GM23248 (cell line): ENCODE measurements around the gene DSTYK. TPM values are rescaled to one million over a fixed set of nuclear protein-coding genes. Genes with fewer than 3 reads are reported as not detected.

ENCODE experiments used
- DNase-seq: peaks from one replicate; pipeline ENCODE4 v3.0.0-alpha.2; 2015
- H2AFZ ChIP-seq: fragments of 200-600 bp; sonication (generic); 2 replicates; pipeline ENCODE4 v1.6.1; 2016; ENCODE audit warnings: antibody characterized with exemption
- H3F3A ChIP-seq: fragments of 200-600 bp; sonication (generic); 2 replicates; pipeline ENCODE4 v1.6.1; 2016; ENCODE audit warnings: mild to moderate bottlenecking, antibody characterized with exemption, mixed run types; ENCODE audit not compliant: insufficient read depth
- H3K27ac ChIP-seq: fragments of 200-600 bp; sonication (generic); 2 replicates; pipeline ENCODE4 v1.5.1; 2016; ENCODE audit warnings: mild to moderate bottlenecking
- H3K27me3 ChIP-seq: fragments of 200-600 bp; sonication (generic); replicated peaks from 2 replicates; pipeline ENCODE4 v1.6.1; 2016; ENCODE audit warnings: mild to moderate bottlenecking; ENCODE audit not compliant: insufficient read depth
- H3K36me3 ChIP-seq: fragments of 200-600 bp; sonication (generic); 2 replicates; pipeline ENCODE4 v1.6.1; 2016; ENCODE audit warnings: low read depth, mild to moderate bottlenecking
- H3K4me1 ChIP-seq: fragments of 200-600 bp; sonication (generic); 2 replicates; pipeline ENCODE4 v1.6.1; 2016; ENCODE audit warnings: mild to moderate bottlenecking; ENCODE audit not compliant: insufficient read depth
- H3K4me2 ChIP-seq: fragments of 200-600 bp; sonication (generic); one replicate; pipeline ENCODE4 v1.6.1; 2016; ENCODE audit warnings: mild to moderate bottlenecking; ENCODE audit not compliant: unreplicated experiment
- H3K4me3 ChIP-seq: fragments of 200-600 bp; sonication (generic); 2 replicates; pipeline ENCODE4 v1.5.1; 2016; ENCODE audit warnings: mild to moderate bottlenecking
- H3K79me2 ChIP-seq: fragments of 200-600 bp; sonication (generic); 2 replicates; pipeline ENCODE4 v1.6.1; 2016; ENCODE audit warnings: mild to moderate bottlenecking; ENCODE audit not compliant: insufficient read depth
- H3K9ac ChIP-seq: fragments of 200-600 bp; sonication (generic); 2 replicates; pipeline ENCODE4 v1.6.1; 2016; ENCODE audit warnings: mild to moderate bottlenecking
- H3K9me2 ChIP-seq: fragments of 200-600 bp; sonication (generic); 2 replicates; pipeline ENCODE4 v1.6.1; 2016; ENCODE audit warnings: mixed run types, mild to moderate bottlenecking, moderate library complexity; ENCODE audit not compliant: insufficient read depth
- H3K9me3 ChIP-seq: fragments of 200-600 bp; sonication (generic); one replicate; pipeline ENCODE4 v1.6.1; 2017; ENCODE audit warnings: low read depth
- H4K20me1 ChIP-seq: fragments of 200-600 bp; sonication (generic); 2 replicates; pipeline ENCODE4 v1.6.0; 2016; ENCODE audit not compliant: insufficient read depth
- EZH2 ChIP-seq: fragments of 200-600 bp; sonication (generic); IDR thresholded peaks from 2 replicates; pipeline ENCODE4 v1.6.1; 2018; ENCODE audit warnings: antibody characterized with exemption, mild to moderate bottlenecking; ENCODE audit not compliant: insufficient read depth, poor library complexity, severe bottlenecking
- EZH2phosphoT487 ChIP-seq: fragments of 200-600 bp; sonication (generic); IDR thresholded peaks from 2 replicates; pipeline ENCODE4 v1.6.1; 2018; ENCODE audit warnings: antibody characterized with exemption, moderate library complexity, mild to moderate bottlenecking, low read depth; ENCODE audit not compliant: insufficient read depth
- WGBS, 2 experiments: methylation state at CpG; one replicate each; pipeline ENCODE4 v1.1.6; 2015 to 2017; ENCODE audit warnings: low lambda C conversion rate in 2 of 2, low coverage in 1 of 2; ENCODE audit errors: missing lambda C conversion rate in 2 of 2; 5-methylcytosine and 5-hydroxymethylcytosine counted together
- in situ Hi-C: fragments of 300-500 bp; cut with MboI; formaldehyde crosslinking; loops from 2 replicates; pipeline ENCODE4 v1.15.0; 2020
- polyA plus RNA-seq: library from polyadenylated mRNA; unstranded; fragments of >200 nt; fragmentation: Nextera tagmentation; extraction: Ambion mirVana; gene quantifications from 2 replicates; pipeline ENCODE4 v1.2.1, GENCODE V29; 2016
- total RNA-seq: library from RNA; depleted of rRNA; stranded (reverse); fragments of >200 nt; shearing (Covaris generic); gene quantifications from 2 replicates; pipeline ENCODE4 v1.2.3, GENCODE V29; 2014; rRNA removed

DSTYK gene
- total RNA-seq (11.3 and 12.1 TPM in 2 replicates), polyA plus RNA-seq (9.8 and 10.6 TPM in 2 replicates)

- H3K9ac ChIP-seq = peak within 1 kb of the TSS; percentile 97
These were observed at the start of gene DSTYK for GRCh38 chr1:205211169-205211838. DSTYK (minus strand) TSS chr1:205211702; CDS start chr1:205211535, 167 bp downstream.

GRCh38 chr1:205259998-205260397 lies 48.5 kb upstream of the DSTYK start:
- no peaks in the 10 kb centered on the region for H4K20me1 ChIP-seq
- no peak for TF ChIP-seq EZH2phosphoT487
- no peak for TF ChIP-seq EZH2
- in situ Hi-C loops = loop anchor here (10.0 kb wide), 1 partner anchor 125 kb away; no protein-coding TSS in a partner anchor
- H3K79me2 ChIP-seq = no peaks in the 10 kb centered on the region
- H3K27me3 ChIP-seq = no peaks in the 10 kb centered on the region
- H3K4me2 ChIP-seq = no peak overlapping the region
- DNase-seq = no peak
- H3K9ac ChIP-seq = no peak overlapping the region
- no peak overlapping the region for H2AFZ ChIP-seq
- H3K4me1 ChIP-seq = peaks cover 21% of the 10 kb centered on the region
- no peaks in the 10 kb centered on the region for H3K9me2 ChIP-seq
- 46 to 64% methylated on average over 1 of the region's 1 CpG for WGBS, 2 experiments
- H3F3A ChIP-seq = peaks cover 5% of the 10 kb centered on the region; the same call in 1 of the 2 replicates
- H3K9me3 ChIP-seq = no peaks in the 10 kb centered on the region
- no peak overlapping the region for H3K27ac ChIP-seq
- H3K4me3 ChIP-seq = no peak overlapping the region
- H3K36me3 ChIP-seq = no peaks in the 10 kb centered on the region

More at GRCh38 chr1:205211169-205211838, at the start of gene DSTYK:
- Histone ChIP-seq H3F3A (no peaks in the 10 kb centered on the region), H2AFZ (peak within 1 kb of the TSS; percentile 96), H3K79me2 (peaks cover 49% of the 10 kb centered on the region), H3K27me3 (no peaks in the 10 kb centered on the region), H3K4me3 (peak within 1 kb of the TSS; percentile 93), H3K36me3 (no peaks in the 10 kb centered on the region), H4K20me1 (no peaks in the 10 kb centered on the region), H3K27ac (peak within 1 kb of the TSS; percentile 92), H3K4me1 (no peaks in the 10 kb centered on the region), H3K9me2 (no peaks in the 10 kb centered on the region), H3K9me3 (no peaks in the 10 kb centered on the region), H3K4me2 (peak within 1 kb of the TSS; percentile 96)
- TF ChIP-seq EZH2 = no peak
- no peak for TF ChIP-seq EZH2phosphoT487
- 0 to 2% methylated on average over 35 to 54 of the region's 67 CpGs for WGBS, 2 experiments
- in situ Hi-C loops = no loop called here
- DNase-seq = peak; percentile 99

- DNase-seq = no peak
- TF ChIP-seq EZH2 (no peak), EZH2phosphoT487 (no peak)
- 37 to 47% methylated on average over 10 of the region's 10 CpGs for WGBS, 2 experiments
- Histone ChIP-seq H3K4me3 (no peak overlapping the region), H3K79me2 (no peaks in the 10 kb centered on the region), H3K9ac (no peak overlapping the region), H3K4me1 (peaks cover 21% of the 10 kb centered on the region), H3K27ac (no peak overlapping the region), H3K36me3 (no peaks in the 10 kb centered on the region), H3F3A (peaks cover 5% of the 10 kb centered on the region; the same call in 1 of the 2 replicates), H3K4me2 (no peak overlapping the region), H3K9me2 (no peaks in the 10 kb centered on the region), H3K9me3 (no peaks in the 10 kb centered on the region), H3K27me3 (no peaks in the 10 kb centered on the region), H4K20me1 (no peaks in the 10 kb centered on the region), H2AFZ (no peak overlapping the region)
- in situ Hi-C loops = loop anchor here (10.0 kb wide), 1 partner anchor 125 kb away; no protein-coding TSS in a partner anchor
These were observed 47.9 kb upstream of the DSTYK start for GRCh38 chr1:205259324-205259832.

GRCh38 chr1:205258719-205259118 lies 47.2 kb upstream of the DSTYK start:
- H2AFZ ChIP-seq = no peak overlapping the region
- H3K9ac ChIP-seq = no peak overlapping the region
- no peak overlapping the region for H3K27ac ChIP-seq

More at GRCh38 chr1:205258719-205259118, 47.2 kb upstream of the DSTYK start:
- Histone ChIP-seq H3F3A (peaks cover 2% of the 10 kb centered on the region; the same call in 1 of the 2 replicates), H3K9me3 (no peaks in the 10 kb centered on the region), H3K9me2 (no peaks in the 10 kb centered on the region), H3K4me2 (no peak overlapping the region), H3K27me3 (no peaks in the 10 kb centered on the region), H3K36me3 (no peaks in the 10 kb centered on the region), H4K20me1 (no peaks in the 10 kb centered on the region), H3K4me1 (peaks cover 21% of the 10 kb centered on the region), H3K79me2 (no peaks in the 10 kb centered on the region), H3K4me3 (no peak overlapping the region)
- 87 to 91% methylated on average over 6 to 7 of the region's 8 CpGs for WGBS, 2 experiments
- in situ Hi-C loops = loop anchor here (10.0 kb wide), 1 partner anchor 124 kb away; no protein-coding TSS in a partner anchor
- peak; percentile 41 for DNase-seq
- TF ChIP-seq EZH2 (no peak), EZH2phosphoT487 (no peak)
